ENCODE results near the gene SEC14L6.

SEC14L6 gene

GRCh38 chr22:30483169-30483568, 63.4 kb downstream of the SEC14L6 start:
- no CpG with 5 or more reads among the region's 1 CpG for WGBS (ENCODE audit: insufficient coverage, insufficient read length)

GRCh38 chr22:30481711-30482110, 64.8 kb downstream of the SEC14L6 start:
- 100% methylated on average over 1 of the region's 5 CpGs for WGBS (ENCODE audit: insufficient coverage, insufficient read length)
- DNase-seq (ENCODE audit: low read depth, low spot score) = no peak
- H3K36me3 ChIP-seq (ENCODE audit: control insufficient read depth, insufficient read depth, low read length) = no peaks in the 10 kb centered on the region

More at GRCh38 chr22:30483169-30483568, 63.4 kb downstream of the SEC14L6 start:
- Histone ChIP-seq H3K36me3 (ENCODE audit: control insufficient read depth, insufficient read depth, low read length) (no peaks in the 10 kb centered on the region), H3K4me1 (ENCODE audit: control insufficient read depth, insufficient read depth, low read length) (no peaks in the 10 kb centered on the region), H3K9me3 (ENCODE audit: control insufficient read depth, insufficient read depth, low read length) (no peaks in the 10 kb centered on the region), H3K27ac (ENCODE audit: low read length) (no peak overlapping the region), H3K27me3 (ENCODE audit: control insufficient read depth, insufficient read depth, low read length) (no peaks in the 10 kb centered on the region), H3K4me3 (ENCODE audit: low read length) (no peak overlapping the region)
- DNase-seq (ENCODE audit: low read depth, low spot score) = no peak

GRCh38 chr22:30479981-30480380, 66.6 kb downstream of the SEC14L6 start:
- no CpG with 5 or more reads among the region's 2 CpGs for WGBS (ENCODE audit: insufficient coverage, insufficient read length)
- H3K27ac ChIP-seq (ENCODE audit: low read length) = no peak overlapping the region
- no peaks in the 10 kb centered on the region for H3K9me3 ChIP-seq (ENCODE audit: control insufficient read depth, insufficient read depth, low read length)
- DNase-seq (ENCODE audit: low read depth, low spot score) = no peak
- no peak overlapping the region for H3K4me3 ChIP-seq (ENCODE audit: low read length)
- H3K27me3 ChIP-seq (ENCODE audit: control insufficient read depth, insufficient read depth, low read length) = no peaks in the 10 kb centered on the region
- H3K36me3 ChIP-seq (ENCODE audit: control insufficient read depth, insufficient read depth, low read length) = no peaks in the 10 kb centered on the region
- H3K4me1 ChIP-seq (ENCODE audit: control insufficient read depth, insufficient read depth, low read length) = no peaks in the 10 kb centered on the region

More at GRCh38 chr22:30481711-30482110, 64.8 kb downstream of the SEC14L6 start:
- Histone ChIP-seq H3K27me3 (ENCODE audit: control insufficient read depth, insufficient read depth, low read length) (no peaks in the 10 kb centered on the region), H3K9me3 (ENCODE audit: control insufficient read depth, insufficient read depth, low read length) (no peaks in the 10 kb centered on the region), H3K4me3 (ENCODE audit: low read length) (no peak overlapping the region), H3K4me1 (ENCODE audit: control insufficient read depth, insufficient read depth, low read length) (no peaks in the 10 kb centered on the region), H3K27ac (ENCODE audit: low read length) (no peak overlapping the region)

DNA sequence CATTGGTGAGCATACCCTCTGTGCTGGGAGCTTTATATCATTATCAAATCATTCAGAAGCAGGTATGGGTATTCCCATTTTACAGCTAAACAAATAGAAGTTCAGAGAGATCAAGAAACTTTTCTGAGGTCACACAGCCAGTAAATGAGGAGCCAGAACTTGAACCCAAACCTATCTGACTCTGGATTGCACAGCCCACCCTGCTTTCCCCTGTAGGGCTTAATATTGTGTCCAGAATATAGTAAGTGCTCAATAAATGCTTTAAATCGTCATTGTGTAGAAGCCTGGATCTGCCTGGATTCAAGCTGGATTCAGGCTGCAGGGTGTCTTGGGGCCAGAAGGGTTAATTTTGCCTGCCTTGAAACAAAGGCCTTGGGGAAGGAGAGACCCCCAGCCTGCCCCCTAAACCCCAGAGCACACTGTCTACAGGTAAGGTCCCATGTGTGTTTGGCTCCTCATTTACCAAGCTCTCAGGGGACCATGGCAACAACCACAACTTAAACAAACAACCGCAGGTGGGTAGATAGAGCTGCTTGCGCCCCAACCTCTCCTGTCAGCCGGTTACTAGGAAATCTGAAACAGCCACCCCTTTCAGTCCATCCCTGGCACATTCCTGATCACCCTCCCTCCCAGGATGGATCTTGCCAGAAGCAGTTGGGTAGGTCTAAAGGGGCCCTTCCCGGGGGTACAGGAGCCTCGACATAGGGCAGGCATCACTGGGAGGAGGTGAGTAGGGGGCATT, 71.7 kb downstream of the SEC14L6 start:
- Histone ChIP-seq H3K27me3 (ENCODE audit: control insufficient read depth, insufficient read depth, low read length) (no peaks in the 10 kb centered on the region), H3K9me3 (ENCODE audit: control insufficient read depth, insufficient read depth, low read length) (no peaks in the 10 kb centered on the region), H3K4me1 (ENCODE audit: control insufficient read depth, insufficient read depth, low read length) (no peaks in the 10 kb centered on the region), H3K27ac (ENCODE audit: low read length) (no peak overlapping the region), H3K4me3 (ENCODE audit: low read length) (no peak overlapping the region), H3K36me3 (ENCODE audit: control insufficient read depth, insufficient read depth, low read length) (no peaks in the 10 kb centered on the region)
- no peak for DNase-seq (ENCODE audit: low read depth, low spot score)
- WGBS (ENCODE audit: insufficient coverage, insufficient read length) = no CpG with 5 or more reads among the region's 6 CpGs

- no CpG with 5 or more reads among the region's 4 CpGs for WGBS (ENCODE audit: insufficient coverage, insufficient read length)
- DNase-seq (ENCODE audit: low read depth, low spot score) = no peak
- no peak overlapping the region for H3K4me3 ChIP-seq (ENCODE audit: low read length)
- H3K27ac ChIP-seq (ENCODE audit: low read length) = no peak overlapping the region
- no peaks in the 10 kb centered on the region for H3K36me3 ChIP-seq (ENCODE audit: control insufficient read depth, insufficient read depth, low read length)
- no peaks in the 10 kb centered on the region for H3K27me3 ChIP-seq (ENCODE audit: control insufficient read depth, insufficient read depth, low read length)
- no peaks in the 10 kb centered on the region for H3K4me1 ChIP-seq (ENCODE audit: control insufficient read depth, insufficient read depth, low read length)
- H3K9me3 ChIP-seq (ENCODE audit: control insufficient read depth, insufficient read depth, low read length) = no peaks in the 10 kb centered on the region
These were observed 72.4 kb downstream of the SEC14L6 start for GRCh38 chr22:30474121-30474520.

DNA sequence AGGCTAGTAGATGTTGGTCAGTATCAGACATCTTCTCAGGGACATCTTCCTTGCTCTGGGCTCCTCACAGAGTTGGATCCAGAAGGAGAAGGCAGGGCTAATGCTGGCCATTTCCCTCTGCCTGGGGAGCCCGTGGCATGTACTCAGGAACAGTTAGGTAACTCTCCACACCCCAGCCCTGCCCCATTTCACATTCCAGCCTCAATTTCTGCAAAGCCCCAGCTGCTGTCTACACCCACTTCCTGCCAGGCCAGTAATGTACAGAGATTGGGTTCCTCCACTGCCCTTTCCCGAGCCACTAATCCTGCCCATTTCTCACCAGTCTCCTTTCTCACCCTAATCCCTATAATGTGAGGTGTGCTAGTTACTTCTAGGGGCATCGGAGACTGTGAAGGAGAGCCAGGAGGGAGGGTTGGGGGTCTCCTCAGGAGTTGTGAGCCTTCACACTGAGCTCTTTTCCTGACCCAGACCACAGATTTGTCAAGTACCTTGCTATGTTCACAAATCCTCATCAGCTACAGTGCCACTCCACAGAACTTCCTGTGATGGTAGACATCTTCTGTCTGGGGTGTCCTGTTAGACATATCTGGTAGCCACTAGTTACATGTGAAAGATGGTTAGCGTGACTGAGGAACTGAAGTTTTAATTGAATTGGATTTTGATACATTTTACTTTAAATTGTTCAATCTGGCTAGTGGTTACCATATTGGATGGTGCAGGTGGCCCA, 73.4 kb downstream of the SEC14L6 start:
- H3K4me3 ChIP-seq (ENCODE audit: low read length) = no peak overlapping the region
- H3K27me3 ChIP-seq (ENCODE audit: control insufficient read depth, insufficient read depth, low read length) = no peaks in the 10 kb centered on the region
- no peak for DNase-seq (ENCODE audit: low read depth, low spot score)

More for the DNA sequence above, 73.4 kb downstream of the SEC14L6 start:
- no CpG with 5 or more reads among the region's 4 CpGs for WGBS (ENCODE audit: insufficient coverage, insufficient read length)
- Histone ChIP-seq H3K27ac (ENCODE audit: low read length) (no peak overlapping the region), H3K9me3 (ENCODE audit: control insufficient read depth, insufficient read depth, low read length) (no peaks in the 10 kb centered on the region), H3K4me1 (ENCODE audit: control insufficient read depth, insufficient read depth, low read length) (no peaks in the 10 kb centered on the region), H3K36me3 (ENCODE audit: control insufficient read depth, insufficient read depth, low read length) (no peaks in the 10 kb centered on the region)
